LNCaP clone FGC (cell line): ENCODE data around the gene POLR3K.

Source experiments
- DNase-seq: peaks from one replicate; pipeline ENCODE4 v3.0.0-alpha.2; 2011; ENCODE audit warnings: low read depth
- H3K4me3 ChIP-seq: 2 replicates; pipeline ENCODE4 v1.5.1; 2011; ENCODE audit warnings: mild to moderate bottlenecking, low read depth, low read length, control low read depth
- TF ChIP-seq, protein P1 (sequence below): IDR thresholded peaks from 2 replicates; pipeline ENCODE4 v1.5.1; 2012; ENCODE audit warnings: mild to moderate bottlenecking; ENCODE audit not compliant: control insufficient read depth, insufficient read depth; ENCODE audit errors: extremely low read depth

Gene POLR3K

DNA sequence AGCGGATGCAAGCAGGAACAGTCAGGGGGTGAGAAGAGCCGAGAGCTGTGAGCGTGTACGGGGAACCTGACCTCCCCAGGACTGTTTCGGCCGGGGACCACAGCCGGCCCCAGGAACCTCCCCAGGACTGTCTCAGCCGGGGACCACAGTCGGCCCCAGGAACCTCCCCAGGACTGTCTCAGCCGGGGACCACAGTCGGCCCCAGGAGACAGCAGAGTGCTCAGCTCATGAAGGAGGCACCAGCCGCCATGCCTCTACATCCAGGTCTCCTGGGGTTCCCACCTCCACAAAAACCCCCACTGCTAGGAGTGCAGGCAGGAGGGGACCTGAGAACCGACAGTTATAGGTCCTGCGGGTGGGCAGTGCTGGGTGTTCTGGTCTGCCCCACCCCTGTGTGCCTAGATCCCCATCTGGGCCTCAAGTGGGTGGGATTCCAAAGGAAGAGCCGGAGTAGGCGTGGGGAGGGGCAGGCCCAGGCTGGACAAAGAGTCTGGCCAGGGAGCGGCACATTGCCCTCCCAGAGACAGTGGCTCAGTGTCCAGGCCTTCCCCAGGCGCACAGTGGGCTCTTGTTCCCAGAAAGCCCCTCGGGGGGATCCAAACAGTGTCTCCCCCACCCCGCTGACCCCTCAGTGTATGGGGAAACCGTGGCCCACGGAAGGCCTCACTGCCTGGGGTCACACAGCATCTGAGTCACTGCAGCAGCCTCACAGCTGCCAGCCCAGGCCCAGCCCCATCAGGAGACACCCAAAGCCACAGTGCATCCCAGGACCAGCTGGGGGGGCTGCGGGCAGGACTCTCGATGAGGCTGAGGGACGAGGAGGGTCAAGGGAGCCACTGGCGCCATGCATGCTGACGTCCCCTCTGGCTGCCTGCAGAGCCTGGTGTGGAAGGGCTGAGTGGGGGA lies 14.7 kb upstream of the POLR3K start:
- no peak overlapping the region for H3K4me3 ChIP-seq
- no peak for DNase-seq
- TF ChIP-seq, protein P1, sequence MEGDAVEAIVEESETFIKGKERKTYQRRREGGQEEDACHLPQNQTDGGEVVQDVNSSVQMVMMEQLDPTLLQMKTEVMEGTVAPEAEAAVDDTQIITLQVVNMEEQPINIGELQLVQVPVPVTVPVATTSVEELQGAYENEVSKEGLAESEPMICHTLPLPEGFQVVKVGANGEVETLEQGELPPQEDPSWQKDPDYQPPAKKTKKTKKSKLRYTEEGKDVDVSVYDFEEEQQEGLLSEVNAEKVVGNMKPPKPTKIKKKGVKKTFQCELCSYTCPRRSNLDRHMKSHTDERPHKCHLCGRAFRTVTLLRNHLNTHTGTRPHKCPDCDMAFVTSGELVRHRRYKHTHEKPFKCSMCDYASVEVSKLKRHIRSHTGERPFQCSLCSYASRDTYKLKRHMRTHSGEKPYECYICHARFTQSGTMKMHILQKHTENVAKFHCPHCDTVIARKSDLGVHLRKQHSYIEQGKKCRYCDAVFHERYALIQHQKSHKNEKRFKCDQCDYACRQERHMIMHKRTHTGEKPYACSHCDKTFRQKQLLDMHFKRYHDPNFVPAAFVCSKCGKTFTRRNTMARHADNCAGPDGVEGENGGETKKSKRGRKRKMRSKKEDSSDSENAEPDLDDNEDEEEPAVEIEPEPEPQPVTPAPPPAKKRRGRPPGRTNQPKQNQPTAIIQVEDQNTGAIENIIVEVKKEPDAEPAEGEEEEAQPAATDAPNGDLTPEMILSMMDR = no peak

DNA sequence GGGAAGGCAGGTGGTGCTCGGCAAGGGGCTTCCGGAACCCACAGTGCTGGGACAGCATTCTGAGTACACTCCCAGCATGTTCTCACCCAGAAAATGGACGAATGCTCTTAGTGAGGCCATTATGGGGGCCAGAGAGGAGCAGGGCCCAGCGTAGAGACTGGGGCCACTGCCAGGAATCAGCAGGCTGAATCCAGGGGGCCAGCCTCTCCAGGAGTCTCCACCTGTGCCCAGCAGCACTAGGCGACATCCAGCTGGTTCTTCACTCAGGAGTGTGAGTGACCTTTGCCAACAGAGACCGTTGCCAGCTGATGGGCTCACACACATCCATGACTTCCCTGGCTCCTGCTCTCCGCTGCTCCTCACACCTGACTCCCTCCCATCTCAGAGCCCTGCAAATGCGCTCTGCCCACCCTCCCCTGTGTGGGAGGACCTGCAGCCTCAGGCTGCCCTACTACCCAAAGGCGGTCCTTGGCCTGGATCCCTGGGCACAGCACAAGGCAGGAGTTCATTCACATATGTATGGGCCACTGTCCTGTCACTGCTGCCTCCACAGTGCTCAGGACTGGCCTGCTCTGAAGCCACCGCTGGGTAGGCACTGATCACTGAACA lies 13.9 kb upstream of the POLR3K start:
- DNase-seq = no peak
- TF ChIP-seq, protein P1 = no peak
- H3K4me3 ChIP-seq = no peak overlapping the region

DNA sequence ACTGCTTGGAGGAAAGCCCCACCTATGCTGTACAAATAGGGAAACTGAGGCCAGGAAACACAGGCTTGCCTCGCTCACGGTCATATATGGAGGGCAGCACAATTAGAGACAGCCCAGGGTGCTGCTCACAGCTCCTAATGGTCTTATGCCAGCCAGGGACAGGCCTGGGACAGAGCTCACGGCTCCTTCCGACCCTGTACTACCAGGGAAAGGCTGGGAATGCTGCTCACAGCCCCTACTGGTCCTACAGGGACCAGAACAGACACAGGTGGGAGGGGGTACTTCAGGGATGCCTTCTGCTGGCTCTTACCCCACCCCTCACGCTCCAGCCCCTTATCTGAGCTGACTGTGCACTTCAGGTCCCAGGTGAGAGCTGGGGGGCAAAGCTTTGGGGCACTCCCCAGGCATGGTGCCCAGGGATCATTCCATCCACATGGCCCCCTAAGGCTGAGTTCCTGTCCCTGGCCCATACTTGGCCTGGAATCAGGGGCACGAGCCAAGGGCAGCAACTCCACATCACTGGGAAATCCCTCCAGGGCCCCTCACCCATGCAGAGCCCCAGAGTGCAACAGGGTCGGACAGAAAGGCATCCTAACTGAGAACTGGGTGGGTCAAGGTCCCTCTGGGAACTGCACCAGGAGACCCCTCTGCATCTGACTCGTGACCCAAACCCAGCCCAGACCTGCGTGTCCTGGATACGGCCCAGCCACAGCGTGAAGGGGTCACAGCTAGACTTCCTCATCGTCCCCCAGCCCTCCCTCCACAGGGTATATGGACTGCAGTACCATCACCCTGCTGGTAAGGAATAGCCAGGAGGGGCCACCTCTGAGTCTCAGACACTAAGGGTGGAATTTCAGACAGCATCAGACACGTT lies 13.1 kb upstream of the POLR3K start:
- no peak for DNase-seq
- H3K4me3 ChIP-seq = no peak overlapping the region

DNA sequence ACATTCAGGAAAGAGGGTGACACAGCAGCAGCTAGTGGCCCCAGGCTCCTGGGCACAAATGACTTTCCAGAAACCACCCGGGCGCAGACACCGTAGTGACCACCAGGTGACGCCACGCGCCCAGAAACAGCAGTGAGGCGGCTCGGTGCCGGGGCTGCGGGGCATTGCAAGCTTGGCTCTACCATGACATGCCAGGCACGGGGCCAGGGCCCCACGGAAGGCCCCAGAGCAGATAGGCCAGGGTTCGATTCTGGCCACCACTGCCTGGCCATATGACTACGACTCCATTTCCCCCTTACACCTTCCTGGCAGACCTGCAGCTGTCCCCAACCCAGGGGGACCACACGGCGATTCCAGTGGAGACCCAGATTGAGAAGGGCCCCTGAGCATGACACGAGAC lies 12.3 kb upstream of the POLR3K start:
- TF ChIP-seq, protein P1 = peak; percentile 97
- H3K4me3 ChIP-seq = no peak overlapping the region
- DNase-seq = no peak

More for the DNA sequence above, 13.1 kb upstream of the POLR3K start:
- TF ChIP-seq, protein P1 = no peak

DNA sequence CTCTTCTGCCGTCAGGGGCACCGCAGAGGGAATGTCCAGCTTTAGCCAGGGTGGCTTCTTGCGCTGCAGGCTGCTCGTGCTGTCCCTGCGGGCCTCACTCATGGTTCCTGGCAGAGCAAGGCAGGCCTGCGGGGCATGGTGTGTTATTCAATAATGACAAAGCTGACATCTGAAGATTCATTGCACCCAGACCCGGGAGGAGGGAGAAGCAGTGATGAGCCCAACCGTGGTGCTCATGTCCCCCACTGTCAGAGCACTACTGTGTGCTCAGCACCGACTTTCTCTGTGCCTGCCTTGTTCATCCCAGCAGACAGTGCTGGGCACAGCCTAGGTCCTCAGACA lies 11.5 kb upstream of the POLR3K start:
- TF ChIP-seq, protein P1 = no peak
- H3K4me3 ChIP-seq = no peak overlapping the region
- DNase-seq = no peak

DNA sequence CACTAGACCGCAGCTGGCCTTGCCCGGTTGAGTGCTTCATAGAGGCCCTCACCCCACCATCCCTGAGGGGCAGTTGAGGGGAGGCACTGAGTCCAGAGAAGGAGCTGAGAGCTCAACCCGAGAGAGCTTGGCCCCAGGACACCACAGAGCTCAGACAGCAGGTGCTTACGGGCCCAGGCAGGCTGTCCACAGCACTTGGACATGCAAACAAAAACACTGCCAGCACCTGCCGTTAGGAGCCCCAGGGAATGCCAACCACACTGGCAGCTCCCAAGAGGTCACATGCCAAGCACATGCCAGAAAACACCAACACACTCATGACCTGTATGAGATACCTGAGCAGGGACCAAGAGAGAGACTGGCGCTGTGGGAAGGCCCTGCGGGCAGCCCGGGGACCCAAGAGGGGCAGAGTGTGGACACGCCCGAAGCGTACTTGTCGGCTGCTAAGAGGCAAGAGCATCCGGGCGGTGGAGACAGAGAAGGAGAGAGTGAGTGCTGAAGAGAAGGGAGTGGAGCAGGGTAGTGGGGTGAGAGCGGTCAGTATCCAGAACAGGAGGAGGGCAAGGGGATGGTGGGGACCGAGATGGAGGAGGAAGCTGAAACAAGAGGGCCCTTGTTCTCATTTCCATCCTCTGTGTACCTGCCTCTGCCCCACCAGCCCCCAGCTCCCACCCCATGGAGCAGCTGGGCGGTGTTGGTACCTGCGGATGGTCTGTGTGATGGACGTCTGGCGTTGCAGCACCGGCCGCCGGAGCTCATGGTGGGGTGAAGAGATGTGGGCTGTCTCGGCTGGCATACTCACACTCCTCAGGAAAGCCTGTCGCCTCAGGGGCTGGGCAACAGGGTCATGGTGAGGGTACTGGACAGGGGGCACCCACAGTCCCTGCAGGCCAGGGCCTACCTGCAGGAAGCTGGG lies 10.8 kb upstream of the POLR3K start:
- TF ChIP-seq, protein P1 = no peak
- no peak overlapping the region for H3K4me3 ChIP-seq
- no peak for DNase-seq
